Measurements from ENCODE around the gene CTBP2.
"Not testable (repeated sequence)": the region's sequence is repeated elsewhere in the genome, so short reads cannot be mapped to it uniquely, and the experiment has no call there.

Gene CTBP2

GRCh38 chr10:125082471-125082870, 77.9 kb downstream of the CTBP2 start:
- not testable (repeated sequence) for DNase-seq

- no peak for DNase-seq
Observed at GRCh38 chr10:125081931-125082330, 78.4 kb downstream of the CTBP2 start.

- DNase-seq, result no peak
Observed at GRCh38 chr10:125080984-125081383, 79.4 kb downstream of the CTBP2 start.

- no peak for DNase-seq
Observed at GRCh38 chr10:125080296-125080695, 80.1 kb downstream of the CTBP2 start.

GRCh38 chr10:125079091-125079600, 81.2 kb downstream of the CTBP2 start:
- DNase-seq, result no peak

GRCh38 chr10:125076891-125077541, 83.3 kb downstream of the CTBP2 start:
- DNase-seq, result no peak

GRCh38 chr10:125076121-125076825, 84.1 kb downstream of the CTBP2 start:
- DNase-seq, result no peak

- no peak for DNase-seq
Observed at GRCh38 chr10:125073996-125074395, 86.4 kb downstream of the CTBP2 start.

- DNase-seq, result no peak
Observed at GRCh38 chr10:125072794-125073193, 87.6 kb downstream of the CTBP2 start.

GRCh38 chr10:125071008-125071407, 89.4 kb downstream of the CTBP2 start:
- no peak for DNase-seq

GRCh38 chr10:125068406-125068805, 92.0 kb downstream of the CTBP2 start:
- no peak for DNase-seq

- no peak for DNase-seq
Observed at GRCh38 chr10:125067764-125068163, 92.6 kb downstream of the CTBP2 start.

- DNase-seq, result no peak
Observed at GRCh38 chr10:125066764-125067450, 93.5 kb downstream of the CTBP2 start.

- DNase-seq, result peak; percentile 83
Observed at GRCh38 chr10:125064681-125065492, 95.5 kb downstream of the CTBP2 start.

- DNase-seq, result no peak
Observed at GRCh38 chr10:125063256-125063925, 97.0 kb downstream of the CTBP2 start.

- DNase-seq, result no peak
Observed at GRCh38 chr10:125062914-125063230, 97.5 kb downstream of the CTBP2 start.

- DNase-seq, result no peak
Observed at GRCh38 chr10:125062227-125062913, 98.0 kb downstream of the CTBP2 start.

GRCh38 chr10:125061557-125062226, 98.7 kb downstream of the CTBP2 start:
- no peak for DNase-seq

GRCh38 chr10:125060826-125061556, 99.4 kb downstream of the CTBP2 start:
- DNase-seq, result peak; percentile 43

GRCh38 chr10:125060482-125060825, 99.9 kb downstream of the CTBP2 start:
- DNase-seq, result no peak

GRCh38 chr10:125060026-125060425, 100.3 kb downstream of the CTBP2 start:
- no peak for DNase-seq

Measured in activated CD4-positive, alpha-beta T cell treated with anti-CD3 and anti-CD28 coated beads, Interleukin-2, amount 50 U/mL, for 16 hours (primary cell).